Epithelial cell of prostate (primary cell): Measurements from ENCODE around the gene ZNF532.
A peak's percentile ranks its signal among the peaks of the same experiment; 100 is the strongest.

Experiments
- DNase-seq: peaks from one replicate; pipeline ENCODE4 v3.0.0-alpha.2; 2011; ENCODE audit warnings: low read depth, low spot score
- H3K27ac ChIP-seq: fragments of 450-650 bp; 2 replicates; pipeline ENCODE4 v1.5.1; 2017; ENCODE audit warnings: mild to moderate bottlenecking

Gene ZNF532

DNA sequence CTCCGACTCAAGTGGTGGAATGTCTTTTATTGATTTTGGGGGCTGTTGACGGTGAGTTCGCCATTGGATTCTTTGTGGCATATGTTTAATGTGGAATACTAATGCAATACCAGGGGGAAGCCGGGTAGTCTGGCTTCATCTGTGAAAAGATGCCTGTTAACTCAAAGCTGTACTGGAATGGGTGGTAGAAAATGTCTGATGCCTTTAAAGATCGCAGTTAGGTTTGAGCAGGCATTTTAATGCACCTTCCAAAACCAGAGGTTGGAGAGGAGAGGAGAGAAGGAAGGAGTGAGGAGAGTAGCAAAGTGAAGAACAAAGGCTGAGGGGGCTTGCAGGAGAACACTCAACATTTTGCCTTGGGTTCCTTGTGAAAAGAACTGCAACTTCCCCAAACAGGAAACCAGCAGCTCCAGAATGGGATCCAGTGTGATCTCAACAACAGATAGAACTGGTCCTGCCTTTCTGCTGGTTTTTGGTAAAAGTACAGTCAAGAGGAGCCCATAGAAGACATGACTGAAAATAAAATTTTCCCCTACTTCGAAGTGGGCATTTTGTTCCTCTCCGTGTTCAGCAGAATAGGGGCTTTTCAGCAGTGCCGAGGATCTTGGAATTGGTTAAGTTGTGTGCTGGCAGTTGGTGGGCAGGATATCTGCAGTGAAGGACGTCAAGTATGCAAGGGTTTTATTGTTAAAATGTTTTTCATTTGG is 1.5 kb downstream of the ZNF532 start:
- no peak for DNase-seq
- peak overlapping the region; percentile 91 for H3K27ac ChIP-seq

DNA sequence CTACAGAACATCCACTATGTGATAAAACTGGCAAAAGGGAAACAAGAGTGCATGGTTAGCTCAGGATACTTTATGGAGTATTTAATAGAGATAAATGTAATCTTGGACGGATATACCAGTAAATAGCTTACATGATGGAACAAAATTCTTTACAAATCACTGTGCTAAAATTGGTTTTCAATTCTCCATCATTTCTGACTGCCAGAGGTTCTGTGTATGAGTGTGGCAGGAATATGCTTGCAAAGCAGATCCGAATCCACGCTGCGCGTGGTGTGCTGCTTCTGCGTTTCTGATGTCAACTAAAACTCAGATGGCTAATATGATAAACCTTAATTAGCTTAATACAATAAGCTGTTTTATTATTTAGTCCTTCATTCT is 2.1 kb downstream of the ZNF532 start:
- no peak for DNase-seq
- peak overlapping the region; percentile 91 for H3K27ac ChIP-seq

DNA sequence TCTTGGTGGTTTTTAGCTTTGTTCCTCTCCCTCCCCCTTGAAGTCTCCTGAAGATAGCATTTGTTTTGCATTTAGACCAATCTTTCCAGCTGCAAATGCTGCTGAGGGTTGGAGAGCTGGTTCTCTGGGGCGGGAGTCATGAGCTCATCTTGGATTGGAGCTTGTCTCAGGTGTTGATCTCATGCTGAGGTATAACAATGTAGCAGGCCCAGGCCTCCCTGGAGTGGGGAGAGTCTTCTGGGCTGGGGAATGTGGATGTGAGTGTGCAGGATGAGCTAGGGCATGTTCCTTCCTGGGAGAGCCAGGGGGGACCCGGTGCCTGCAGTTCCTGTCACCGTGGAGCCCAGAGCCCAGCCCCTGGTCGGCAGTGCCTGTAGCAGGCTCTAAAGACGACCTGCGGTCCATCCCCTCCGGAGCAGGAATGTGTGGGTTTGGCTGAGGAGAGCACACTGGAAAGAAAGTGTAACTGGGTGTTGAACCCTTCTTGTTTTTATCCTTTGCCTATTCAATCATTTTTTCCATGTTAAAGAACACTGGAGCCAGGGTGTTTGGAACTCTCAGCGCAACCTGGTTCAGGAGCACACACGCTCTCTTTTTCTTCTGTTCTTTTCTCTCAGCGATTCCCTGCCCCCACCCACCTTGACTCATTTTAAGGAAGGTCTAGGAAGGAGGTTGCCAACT is 2.7 kb downstream of the ZNF532 start:
- DNase-seq = peak; percentile 77
- peak overlapping the region; percentile 91 for H3K27ac ChIP-seq

DNA sequence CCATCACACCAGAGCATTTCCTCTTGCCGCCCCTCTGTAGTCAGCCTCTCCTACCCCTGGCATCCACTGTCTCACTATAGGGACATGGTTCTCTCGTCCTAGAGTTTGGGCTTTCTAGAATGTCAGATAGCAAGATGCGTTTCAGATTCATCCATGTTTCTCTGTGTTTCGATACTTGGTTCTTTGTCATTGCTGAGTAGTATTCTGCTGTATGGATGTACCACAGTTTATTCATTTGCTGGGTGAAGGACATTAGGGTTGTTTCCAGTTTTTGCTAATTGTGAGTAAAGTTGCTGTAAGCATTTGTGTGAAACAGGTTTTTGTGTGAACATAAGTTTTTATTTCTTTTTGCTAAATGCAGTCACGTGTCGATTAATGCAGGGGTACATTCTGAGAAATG is 3.8 kb downstream of the ZNF532 start:
- DNase-seq = no peak
- peak overlapping the region; percentile 91 for H3K27ac ChIP-seq

DNA sequence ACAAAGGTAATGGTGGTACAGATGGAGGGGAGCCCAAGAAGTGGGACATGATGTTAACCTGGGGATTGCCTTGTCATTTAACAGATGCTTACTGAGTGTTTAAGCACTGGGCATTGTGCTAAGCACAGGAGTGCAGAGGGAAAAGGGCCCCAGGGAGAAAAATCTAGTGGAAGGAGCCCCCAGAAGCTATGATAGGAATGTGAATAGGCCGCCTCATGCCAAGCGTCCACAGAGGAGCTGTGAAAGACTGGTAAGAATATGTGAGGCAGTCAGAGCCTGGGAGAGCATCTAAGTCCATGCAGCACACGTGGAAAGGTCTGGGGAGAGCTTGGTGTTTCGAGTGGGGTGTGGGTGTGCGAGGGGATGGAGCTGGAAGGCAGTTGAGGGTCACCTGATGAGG is 5.5 kb downstream of the ZNF532 start:
- H3K27ac ChIP-seq = no peak overlapping the region
- DNase-seq = no peak

DNA sequence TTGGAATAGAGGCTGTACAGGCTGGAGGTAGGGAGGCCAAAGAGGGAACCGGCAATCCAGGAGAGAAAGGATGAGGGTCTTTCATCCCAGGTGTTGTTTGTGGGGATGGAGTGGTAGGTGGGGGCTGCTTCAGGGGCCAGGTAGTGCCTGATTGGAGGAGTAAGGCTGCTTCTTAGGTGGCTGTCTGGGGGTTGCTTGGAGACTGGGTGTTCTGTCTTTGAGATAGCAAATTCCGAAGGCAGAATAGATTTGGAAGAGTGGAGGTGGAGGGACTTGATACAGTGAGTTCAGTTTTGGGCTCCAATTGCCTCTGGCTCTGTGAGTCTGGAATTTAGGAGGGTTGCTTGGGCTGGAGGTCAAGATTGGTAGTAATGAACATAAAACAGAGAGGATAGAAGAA is 5.9 kb downstream of the ZNF532 start:
- DNase-seq = no peak

DNA sequence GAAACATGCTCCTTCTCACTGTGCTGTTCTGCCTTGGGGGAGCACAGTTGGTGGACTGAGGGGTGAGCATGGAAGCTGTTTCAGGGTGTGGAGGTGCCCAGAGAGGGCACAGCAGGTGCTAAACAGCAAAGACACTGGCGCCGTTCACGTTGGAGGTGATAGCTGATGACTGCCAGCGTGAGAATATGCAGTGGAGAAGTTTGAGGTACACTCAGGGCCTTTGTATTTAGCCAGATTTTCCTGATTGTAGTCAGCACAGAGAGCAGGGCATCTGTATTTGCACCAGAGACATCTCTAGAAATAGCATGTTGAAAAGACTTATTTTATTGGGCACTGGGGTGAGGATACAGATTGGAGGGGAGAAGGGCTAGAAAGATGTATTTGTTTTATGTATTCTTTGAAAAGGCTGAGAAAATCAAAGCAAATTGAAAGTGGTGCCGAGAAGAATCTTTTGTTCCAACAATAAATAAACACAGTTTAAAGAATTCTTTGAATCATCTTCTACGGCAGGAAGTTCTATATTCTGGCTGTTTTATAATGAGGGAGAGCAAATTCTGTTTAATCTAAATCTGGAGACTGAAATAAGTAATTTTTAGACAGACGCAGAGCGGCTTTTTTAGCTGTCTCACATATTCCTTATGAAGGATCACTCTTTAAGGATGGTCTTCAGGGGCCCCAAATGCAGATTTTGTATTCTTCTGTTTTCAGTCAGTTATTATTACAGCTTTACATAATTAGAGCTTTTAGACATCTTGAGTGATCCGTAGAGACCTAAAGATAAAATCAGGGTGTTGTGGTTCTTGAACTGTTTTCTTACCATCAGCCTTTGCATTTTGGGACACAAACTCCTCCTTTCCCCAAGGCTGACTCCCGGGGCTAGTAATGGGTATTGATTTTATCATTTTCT is 7.1 kb downstream of the ZNF532 start:
- H3K27ac ChIP-seq = no peak overlapping the region
- DNase-seq = no peak

More for the DNA sequence above, 5.9 kb downstream of the ZNF532 start:
- H3K27ac ChIP-seq = no peak overlapping the region

DNA sequence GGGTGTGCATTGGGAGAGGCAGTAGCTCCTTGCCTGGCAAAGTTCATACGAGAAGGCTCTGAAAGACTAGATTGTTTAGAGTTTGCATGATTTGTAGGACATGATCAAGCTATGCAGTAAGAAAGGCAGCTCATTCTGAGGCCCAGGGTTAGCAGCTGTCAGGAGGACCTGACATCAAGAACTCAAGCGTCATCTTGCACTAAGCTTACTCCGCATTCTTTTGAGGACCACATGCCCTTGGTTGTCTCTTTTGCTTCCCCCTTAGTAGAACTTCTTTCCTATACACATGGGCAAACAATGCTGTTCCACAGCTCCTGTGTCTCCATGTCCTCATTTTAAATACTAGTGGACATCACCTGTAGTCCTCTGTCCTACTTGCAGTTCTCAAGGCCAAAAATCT is 14.0 kb downstream of the ZNF532 start:
- no peak for DNase-seq
- no peak overlapping the region for H3K27ac ChIP-seq

DNA sequence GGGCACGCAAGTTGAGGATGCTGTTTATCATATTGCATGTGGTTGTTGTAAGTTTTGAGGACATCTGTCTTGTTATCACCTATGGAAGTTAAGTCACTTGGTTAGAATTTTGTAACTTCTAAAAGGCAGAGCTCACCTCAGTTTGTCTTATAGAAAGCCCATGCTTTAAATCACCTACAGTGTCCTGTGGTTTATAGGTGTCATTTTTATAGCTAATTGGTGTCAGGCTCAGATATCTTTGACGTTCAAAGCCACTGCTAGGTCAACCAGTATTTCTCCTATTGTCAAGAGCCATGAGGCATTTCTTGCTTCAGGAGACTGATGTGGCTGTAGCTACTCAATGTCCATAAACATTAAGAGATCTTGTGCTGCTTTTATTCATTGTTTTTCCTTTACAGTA is 16.8 kb downstream of the ZNF532 start:
- no peak for DNase-seq
- no peak overlapping the region for H3K27ac ChIP-seq

DNA sequence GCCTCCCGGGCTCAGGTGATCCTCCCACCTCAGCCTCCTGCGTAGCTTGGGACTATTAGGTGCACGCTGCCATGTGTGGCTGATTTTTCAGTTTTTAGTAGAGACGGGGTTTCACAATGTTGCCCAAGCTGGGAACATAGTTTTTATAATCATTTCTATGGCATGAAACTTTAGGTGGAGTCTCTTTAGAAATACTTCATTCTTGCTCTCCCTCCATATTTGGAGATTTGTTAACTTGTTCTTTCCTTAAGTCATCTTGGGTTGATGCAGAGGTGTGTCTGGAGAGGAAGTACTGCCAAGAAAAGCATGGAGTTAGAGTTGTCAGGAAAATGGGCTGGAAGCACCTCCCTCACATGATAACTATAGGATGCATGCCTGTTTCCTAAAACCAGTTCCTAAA is 17.4 kb downstream of the ZNF532 start:
- H3K27ac ChIP-seq = no peak overlapping the region
- no peak for DNase-seq

DNA sequence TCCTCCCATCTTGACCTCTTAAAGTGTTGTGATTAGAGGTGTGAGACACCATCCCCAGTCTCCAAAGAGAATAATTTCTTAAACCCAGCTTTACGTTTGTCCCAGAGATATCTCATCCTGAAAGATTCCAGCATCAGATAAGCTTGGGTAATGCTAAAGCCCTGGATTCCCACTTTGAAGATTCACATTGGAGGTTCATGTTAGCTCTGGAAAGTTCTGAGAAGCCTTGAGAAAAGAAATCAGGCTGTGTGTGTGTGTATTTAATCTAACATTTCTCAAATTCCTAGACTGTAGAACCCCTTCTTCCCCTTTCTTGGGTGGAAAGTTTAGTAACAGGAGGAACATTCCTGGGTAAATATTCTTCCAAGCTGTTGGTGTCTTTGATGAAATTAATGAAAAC is 18.0 kb downstream of the ZNF532 start:
- H3K27ac ChIP-seq = no peak overlapping the region
- DNase-seq = no peak

DNA sequence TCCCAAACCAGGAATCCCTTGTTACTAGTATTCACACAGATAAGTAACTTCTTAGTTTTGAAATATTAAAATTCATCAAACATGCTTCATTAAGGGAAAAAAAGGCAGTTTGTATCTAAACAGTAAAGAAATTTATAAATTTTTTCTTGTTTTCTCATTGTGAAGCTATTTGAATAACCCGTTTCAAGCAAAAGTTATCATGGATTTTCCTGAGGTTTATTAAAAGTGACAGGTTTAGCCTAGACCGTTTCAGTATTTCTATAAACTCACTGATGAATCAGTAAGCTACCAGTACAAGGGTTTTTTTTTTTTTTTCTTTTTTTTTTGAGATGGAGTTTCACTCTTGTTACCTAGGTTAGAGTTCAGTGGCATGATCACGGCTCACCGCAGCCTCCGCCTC is 20.0 kb downstream of the ZNF532 start:
- DNase-seq = no peak
- no peak overlapping the region for H3K27ac ChIP-seq

DNA sequence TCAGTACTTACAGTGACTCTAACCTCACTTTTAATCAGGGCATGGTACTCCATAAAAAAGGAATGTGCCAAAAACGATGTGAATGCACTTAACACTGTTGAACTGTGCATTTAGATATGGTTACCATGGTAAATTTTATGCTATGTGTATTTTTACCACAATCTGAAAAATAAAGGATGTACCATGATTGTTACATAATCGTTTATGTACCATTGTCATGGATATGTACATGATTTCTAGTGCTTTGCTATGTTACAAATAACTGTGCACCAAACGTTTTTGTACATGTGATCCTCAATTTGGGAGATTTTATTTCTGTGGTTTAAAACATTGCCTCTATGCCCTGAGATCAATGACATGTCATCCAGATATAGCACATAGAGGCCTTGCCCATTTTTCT is 21.8 kb downstream of the ZNF532 start:
- H3K27ac ChIP-seq = peak overlapping the region; percentile 3
- no peak for DNase-seq

DNA sequence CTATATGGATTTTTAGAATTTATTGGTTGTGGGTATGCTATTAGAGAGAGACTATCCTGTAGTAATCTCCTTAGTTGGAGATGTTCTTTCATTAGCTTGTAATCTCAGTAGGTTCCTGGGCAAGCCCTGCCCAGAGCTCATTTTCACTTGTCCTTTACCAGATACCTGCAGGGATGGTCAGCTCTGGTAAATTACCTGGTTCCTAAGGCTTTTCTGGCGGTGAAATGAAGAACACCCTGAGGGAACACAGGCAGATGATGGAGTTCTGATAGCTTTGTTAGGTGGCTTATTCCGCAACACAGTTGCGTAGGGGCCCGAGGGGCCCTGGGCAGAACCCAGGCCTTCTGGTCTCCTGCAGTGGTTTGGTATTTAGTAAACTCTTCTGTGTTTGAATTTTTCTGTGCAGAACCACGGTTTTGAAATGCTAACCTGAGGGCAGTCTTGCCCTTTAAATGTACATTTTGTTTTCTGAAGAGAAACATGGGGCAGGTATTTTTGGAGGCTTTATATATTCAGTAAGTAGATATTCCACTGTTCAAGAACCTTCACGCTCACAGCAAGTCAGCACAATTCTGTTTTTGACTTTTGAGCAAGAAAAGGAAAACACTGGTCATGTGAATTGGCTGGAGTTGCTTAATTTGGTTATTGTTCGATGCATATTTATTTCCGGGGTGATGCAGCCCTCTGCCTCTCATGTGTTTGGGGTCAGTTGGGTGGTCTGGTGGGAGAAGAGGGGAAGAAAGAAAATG is 22.4 kb downstream of the ZNF532 start:
- no peak for DNase-seq
- peak overlapping the region; percentile 3 for H3K27ac ChIP-seq

DNA sequence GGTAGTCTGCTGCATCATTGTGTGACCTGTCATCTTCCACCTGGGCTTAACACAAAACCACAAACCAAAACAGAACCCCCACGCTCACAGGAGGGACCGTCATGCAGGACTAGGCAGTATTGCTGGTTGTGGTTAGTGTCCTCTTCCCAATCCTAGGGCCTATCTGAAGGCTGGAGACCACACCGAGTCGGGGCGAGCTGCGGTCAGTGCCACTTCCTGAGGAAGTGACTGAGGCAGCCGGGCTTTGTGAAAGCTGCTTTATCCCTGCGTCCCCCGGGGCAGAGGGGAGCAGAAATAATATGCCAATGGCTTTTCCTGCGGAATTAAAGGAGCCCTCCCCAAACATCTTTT is 22.9 kb downstream of the ZNF532 start:
- no peak overlapping the region for H3K27ac ChIP-seq
- DNase-seq = no peak

DNA sequence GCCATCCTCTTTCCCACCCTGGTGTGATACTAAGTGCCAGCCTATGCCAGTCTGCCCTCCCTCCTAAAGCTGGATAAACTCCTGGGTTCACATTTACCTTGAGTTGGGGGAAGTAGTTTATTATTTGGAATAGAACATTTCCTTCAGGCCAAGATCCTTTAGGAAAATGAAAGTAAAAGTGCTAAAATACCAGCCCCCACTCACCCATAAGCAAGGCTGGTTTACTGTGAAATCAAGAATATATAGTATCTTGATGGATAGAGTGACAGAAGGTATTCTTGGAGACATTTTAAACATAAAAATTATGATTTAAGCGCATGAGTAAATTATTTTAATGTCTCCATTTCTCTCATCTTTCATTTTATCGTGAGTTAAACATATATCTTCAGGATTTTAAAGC is 27.1 kb downstream of the ZNF532 start:
- no peak overlapping the region for H3K27ac ChIP-seq
- no peak for DNase-seq

DNA sequence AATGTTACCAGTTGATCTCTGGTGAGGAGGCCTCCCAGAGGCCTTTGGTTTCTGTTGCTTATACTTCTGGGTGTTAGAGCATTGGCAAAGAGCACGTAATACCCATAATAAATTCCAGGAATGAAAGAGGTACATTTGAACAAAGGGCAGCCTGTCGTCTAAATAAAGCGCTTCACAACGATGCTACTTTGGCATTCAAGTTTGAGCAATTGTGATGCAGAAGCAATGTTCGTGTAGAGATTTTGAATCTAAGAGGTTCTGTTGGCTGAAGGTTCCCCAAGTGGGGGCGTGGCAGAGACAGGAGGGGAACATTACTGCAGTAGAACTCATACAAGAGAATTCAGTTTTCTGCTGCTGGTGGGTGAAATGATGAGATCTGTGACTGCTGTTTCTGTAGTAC is 27.8 kb downstream of the ZNF532 start:
- no peak for DNase-seq
- H3K27ac ChIP-seq = no peak overlapping the region

DNA sequence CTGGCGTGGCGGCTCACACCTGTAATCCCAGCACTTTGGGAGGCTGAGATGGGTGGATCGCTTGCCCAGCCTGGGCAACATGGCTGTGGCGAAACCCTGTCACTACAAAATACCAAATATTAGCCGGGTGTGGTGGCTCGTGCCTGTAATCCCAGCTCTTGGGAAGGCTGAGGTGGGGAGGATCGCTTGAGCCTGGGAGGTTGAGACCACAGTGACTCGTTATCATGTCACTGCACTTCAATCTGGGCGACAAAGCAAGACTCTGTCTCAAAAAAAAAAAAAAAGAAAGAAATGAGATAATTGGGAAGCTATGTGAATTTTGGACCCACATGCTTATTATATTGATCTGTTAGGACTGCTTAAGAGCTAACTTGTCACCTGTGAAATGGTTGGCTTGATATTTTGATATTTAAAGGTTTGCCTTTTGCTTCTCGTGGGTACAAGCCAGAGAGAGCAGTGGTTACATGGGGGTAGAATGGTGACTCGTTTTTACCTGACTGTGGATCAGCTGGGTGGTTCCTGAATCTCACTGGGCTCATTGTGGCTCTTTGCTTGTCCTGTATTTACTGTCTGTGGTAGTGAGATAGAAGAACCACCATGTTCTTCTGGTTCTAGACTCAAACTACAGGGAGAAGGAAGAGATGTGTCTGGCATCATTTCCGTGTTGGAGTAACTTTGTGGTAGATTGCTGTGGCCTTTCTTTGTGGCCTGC is 28.9 kb downstream of the ZNF532 start:
- peak overlapping the region; percentile 33 for H3K27ac ChIP-seq
- no peak for DNase-seq

DNA sequence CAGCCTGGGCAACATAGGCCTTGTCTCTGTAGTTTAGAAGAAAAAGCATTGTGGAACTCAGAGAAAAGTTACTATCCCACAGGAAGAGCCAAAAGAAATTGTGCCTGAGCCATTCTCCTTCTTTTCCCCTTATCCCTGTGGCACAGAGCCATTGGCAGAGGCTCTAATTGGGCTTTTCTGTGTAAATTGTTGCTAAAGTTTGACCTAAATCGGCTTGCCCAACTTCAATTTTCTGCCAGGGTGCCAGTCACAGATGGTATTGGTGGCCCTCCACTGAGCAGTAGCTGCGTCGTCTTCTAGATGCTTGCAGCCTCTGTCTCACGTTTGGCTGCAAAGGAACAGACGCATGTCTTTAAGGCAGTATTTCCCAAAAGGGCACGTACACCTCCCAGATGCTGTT is 30.3 kb downstream of the ZNF532 start:
- H3K27ac ChIP-seq = no peak overlapping the region
- DNase-seq = no peak

DNA sequence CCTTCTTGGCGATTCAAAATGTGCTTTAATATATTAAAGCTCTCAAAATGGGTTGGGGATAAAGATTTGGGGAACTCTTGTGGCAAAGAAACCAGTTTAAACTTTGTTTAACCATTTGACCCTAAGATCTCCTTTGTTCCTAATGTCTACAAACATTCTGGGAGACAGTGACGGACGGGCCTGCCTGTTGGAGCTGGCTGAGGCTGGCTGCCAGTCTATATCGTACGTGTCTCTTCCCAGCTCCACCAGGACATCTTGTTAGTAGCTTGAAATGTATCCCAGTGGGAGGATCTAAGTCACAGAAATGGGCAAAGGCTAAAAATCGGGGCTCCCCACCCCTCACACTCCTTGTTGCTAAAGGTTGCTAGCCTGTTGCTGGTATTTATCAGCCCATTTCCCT is 30.7 kb downstream of the ZNF532 start:
- no peak overlapping the region for H3K27ac ChIP-seq
- DNase-seq = no peak
